ENCODE results near the gene TSPAN15.

TSPAN15 gene

DNA sequence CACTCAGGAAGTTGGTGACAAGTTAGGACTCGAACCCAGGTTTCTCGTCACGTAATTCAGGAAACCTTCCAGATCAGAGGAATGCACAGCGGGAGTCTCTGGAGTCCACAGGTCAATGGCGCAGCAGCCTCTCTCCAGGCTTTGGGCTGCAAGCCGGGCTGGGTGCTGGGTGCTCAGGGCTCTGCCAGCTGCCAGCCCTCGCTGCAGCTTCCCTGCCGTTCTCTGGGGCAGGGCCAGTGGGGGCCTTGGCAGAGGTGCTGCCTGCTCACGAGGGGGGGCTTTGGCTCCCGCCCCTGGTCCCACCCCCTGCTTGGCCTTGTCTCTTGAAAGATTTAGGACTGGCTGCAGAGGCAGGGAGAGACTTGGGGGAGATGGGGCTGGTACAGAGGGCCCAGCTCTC is 34.6 kb upstream of the TSPAN15 start, which contains the start of gene TACR2:
TSS of gene TACR2 (minus strand) at position 224 of the 400 bp plus-strand sequence. CDS start 595 bp downstream, outside the sequence.
- FAIRE-seq (no peak), DNase-seq (ENCODE audit: insufficient read length, low spot score) (no peak)

DNA sequence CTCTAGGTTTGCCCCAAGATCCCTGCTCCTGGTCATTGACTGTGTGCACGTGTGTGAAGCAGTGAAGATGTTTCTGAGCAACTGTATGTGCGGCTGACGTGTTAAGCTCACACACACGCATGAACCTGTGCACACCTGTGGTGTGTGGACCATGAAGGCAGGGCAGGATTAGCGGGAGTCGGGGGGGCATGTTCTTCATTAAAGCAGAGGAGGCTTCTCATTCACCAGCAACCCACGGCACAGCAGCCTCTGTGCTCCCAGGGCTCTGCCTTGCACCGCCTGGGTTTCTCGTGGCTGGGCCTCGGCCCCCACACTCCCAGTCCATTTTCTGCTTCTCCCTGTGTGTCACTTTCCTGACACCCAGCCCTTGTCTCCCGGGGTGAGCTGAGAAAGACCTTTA is 33.7 kb upstream of the TSPAN15 start:
- no peak for FAIRE-seq

DNA sequence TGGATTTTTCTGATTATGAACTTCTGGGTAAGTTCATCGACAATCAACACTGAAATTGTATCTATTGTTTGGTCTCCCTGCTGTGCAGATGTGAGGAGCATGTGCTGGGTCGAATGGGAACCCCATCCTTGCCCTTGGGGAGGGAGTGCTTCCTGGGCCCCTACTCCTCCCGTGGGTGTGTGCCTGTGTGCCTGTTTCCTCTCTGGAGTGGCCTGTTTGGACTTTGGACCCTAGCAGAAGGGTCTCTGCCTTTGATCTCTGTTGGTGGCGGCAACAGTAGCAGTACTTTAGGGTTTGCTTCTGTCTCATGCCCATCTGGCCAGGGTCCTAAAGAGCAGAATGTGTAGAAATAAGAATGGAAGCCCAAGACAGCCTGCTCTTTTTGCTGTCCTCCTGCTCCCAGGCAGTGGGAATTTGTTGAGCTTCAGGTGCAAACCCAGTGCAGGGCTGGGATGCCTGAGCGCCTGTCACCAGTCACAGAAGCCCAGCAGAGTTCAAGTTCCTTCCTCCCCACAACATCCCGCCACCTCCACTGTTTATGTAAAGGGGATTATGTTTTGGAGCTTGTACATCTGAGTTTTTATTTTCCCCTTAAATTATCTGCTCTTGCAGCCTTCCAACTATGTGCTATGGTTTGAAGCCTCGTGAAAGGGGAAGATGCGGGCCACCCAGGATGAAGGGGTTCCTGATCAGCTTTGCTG is 33.1 kb upstream of the TSPAN15 start:
- DNase-seq (ENCODE audit: insufficient read length, low spot score) (no peak), FAIRE-seq (no peak)

More for the DNA sequence above, 33.7 kb upstream of the TSPAN15 start:
- DNase-seq (ENCODE audit: insufficient read length, low spot score), result no peak

DNA sequence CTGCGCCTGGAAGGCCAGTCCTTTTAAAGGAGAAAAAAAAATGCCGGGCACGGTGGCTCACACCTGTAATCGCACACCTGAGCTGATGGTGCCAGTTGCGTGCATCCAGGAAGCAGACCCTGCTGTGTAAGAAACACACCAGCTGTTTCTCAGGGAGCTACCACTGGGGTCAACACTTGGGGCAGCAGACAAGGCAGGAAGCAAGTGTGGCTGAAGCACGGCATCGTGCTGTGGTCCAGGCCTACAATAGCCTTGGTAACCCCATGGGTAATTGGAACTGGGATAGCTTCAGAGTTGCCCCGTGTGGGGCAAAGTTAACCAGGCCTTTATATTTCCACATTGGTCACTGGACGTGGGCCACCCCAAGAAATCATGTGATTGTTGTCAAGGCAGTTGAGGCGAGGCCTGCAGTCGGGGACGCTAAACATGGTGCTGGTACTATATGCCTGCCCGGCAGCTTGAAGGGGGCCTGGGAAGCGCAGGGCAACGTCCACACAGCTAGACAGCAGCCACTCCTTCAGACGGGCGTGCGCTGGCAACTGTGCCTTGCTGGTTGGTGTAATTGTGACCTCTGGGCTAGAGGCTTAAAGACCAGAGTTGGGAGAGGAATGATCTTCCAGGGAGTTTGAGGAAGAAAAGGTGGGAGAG is 32.0 kb upstream of the TSPAN15 start:
- no peak for FAIRE-seq

DNA sequence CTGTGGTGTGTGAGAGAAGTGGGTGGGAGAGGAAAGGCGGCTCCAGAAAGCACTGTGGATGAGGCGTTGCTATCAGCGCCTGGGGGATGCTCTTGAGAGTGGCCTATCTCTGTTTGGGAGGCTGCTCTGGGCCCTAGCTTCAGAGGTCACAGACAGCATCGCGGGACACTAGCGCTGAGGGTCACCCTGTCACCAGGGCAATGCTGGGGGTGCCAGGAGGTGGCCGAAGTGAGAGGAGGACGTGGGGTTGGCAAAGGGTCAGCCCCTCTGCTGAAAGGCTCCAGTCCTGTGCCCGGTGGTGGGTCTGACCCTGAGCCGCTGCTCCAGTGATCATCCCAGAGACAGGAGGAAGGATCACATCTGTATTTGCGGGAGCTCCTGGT is 31.5 kb upstream of the TSPAN15 start:
- FAIRE-seq (no peak), DNase-seq (ENCODE audit: insufficient read length, low spot score) (no peak)

More for the DNA sequence above, 32.0 kb upstream of the TSPAN15 start:
- no peak for DNase-seq (ENCODE audit: insufficient read length, low spot score)

DNA sequence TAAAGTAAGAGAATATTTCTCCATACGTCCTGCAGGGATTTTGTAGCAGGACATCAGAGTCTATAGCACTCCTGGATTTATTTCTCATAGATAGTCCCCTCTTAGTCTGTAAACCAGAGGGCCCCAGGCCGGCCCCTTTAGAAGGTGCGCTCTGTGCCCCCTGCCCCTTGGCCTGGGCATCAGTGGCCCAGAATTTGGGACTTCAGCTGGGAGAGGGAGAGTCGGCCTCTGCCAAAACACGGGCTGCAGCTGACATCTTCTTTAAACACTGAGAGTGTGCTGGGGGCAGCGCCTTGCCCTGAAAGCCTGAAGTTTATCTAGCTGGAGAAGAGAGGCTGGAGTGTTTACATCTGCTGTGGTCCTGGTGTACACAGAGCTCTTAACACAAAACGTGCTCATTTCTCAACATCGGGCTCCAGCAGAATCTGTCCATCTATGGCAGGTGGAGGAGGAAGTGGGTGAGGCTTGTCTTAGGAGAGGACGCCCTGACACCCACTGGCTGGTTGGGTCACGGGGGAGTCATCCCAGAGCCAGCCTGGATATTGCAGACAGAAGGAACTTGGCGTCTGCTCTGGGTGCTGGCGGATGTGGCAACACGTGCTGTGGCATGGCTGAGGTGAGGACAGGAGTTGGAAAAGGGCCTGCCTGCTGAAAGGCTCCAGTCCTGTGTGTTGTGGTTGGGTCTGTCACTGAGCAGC is 29.5 kb upstream of the TSPAN15 start:
- DNase-seq (ENCODE audit: insufficient read length, low spot score) (no peak), FAIRE-seq (no peak)

DNA sequence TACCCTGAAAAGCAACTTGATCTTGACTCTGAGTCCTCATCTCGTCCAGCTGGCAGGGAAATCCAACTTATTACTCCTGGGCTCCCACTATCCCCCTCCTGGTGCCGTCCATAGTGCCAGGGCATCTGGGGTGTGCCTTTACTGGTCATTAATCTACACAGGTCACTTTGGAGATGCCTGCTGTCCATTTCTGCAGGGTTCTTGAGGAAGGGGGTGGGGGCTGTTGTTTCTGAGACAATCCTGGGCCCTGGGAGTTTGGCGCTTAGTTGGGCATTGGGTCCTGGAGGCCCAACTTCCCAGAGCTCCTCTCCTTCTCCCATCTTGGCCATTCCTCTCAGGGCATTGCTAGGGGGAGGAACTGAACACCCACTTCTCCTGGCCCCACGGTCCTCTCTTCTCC is 28.6 kb upstream of the TSPAN15 start:
- DNase-seq (ENCODE audit: insufficient read length, low spot score) (no peak), FAIRE-seq (no peak)

DNA sequence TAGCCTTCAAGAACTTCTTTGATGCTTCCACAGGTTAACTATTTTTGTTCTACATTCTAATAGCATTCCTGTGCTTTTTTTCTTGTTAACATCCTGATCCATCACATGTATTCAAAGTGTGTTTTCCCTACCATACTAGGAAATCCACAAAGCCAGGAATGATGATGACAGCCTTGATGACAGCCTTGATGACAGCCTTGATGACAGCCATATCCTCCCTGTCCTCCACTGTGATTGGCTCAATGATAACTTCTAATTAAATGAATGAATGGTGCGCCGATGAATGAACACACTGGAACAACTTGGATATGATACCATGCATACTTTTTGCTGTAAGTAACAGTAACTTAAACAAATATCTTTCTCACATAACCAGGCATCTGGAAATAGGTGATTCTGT is 26.2 kb upstream of the TSPAN15 start:
- FAIRE-seq (no peak), DNase-seq (ENCODE audit: insufficient read length, low spot score) (no peak)

DNA sequence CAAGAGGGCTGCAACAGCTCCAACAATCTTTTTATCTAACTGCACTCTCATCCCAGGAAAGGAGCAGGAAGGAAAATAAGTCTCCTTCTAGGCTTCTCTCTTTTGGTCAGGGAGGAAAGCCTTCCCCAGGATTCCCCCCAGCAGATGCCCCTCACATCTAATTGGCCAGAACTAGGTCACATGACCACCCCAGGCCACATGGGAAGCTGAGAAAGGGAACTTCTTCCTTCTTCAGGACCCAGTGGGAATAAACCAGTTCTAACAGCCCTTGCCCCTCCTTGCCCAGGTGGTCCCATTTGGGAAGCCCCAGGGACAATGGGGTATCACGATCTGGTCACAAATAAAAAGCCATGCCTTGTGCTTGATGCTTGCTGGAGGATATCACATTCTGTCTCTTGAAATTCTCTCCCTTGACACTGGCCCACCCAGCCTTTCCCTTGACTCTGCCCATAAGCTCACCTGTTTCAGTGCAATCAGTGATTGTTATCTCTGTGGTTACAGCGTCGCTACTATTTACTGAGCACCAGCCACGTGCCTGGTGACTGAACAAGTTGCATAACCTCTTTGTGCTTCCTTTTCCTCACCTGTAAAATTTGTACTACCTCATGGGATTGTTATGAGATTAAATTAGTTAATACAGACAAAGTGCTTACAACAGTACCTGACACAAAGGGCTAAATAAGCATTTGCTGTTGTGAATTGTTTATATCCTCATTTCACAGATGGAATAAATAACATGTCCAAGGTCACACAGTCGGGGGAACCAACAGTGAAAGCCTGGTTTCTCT is 25.6 kb upstream of the TSPAN15 start:
- no peak for DNase-seq (ENCODE audit: insufficient read length, low spot score)
- FAIRE-seq, result no peak

DNA sequence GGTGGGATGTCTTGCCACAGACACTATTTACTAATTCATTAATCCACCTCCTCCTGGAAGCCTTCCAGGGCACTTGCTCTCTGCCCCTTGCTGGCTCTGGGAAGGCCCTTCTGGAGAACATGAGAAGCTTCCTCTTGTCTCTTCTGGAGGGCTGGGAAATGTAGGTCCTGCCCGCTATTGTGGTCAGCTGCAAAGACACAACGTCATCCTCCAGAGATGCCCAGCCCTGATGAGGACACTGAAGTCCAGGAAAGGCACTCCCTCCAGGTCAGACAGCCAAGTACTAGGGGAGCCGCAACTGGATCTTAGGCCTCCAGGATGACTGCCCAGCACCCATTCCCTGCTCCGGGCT is 24.9 kb upstream of the TSPAN15 start:
- FAIRE-seq (no peak), DNase-seq (ENCODE audit: insufficient read length, low spot score) (no peak)

DNA sequence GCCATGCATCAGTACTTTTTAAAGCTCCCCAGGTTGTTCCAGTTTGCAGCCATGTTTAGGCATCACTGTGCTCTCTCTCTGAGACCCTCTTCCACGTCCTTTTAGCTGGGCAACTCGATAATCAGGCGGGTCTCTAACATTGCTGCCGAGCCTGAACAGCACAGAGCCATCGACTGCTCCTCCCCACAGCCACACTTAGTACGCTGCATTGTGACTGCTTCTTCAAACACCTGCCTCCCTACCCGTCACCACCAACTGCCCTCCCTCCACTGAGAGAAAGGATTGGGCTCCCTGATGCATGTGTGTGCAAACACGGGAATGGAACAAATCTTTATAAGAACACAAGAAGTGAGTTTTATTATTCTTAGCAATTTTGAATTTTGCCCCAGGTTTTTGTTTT is 23.1 kb upstream of the TSPAN15 start:
- DNase-seq (ENCODE audit: insufficient read length, low spot score) (no peak), FAIRE-seq (no peak)

DNA sequence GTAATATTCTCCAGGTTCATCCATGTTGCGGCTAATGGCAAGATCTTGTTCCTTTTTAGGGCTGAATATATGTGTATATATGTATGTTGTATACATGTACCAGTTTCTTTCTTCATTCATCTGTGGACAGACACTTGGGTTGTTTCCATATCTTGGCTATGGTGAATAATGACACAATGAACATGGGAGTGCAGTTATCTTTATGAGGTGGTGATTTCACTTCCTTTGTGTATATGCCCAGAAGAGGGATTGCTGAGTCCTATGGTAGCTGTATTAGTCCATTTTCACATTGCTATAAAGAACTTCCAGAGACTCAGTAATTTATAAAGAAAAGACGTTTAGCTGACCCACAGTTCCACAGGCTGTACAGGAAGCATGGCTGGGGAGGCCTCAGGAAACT is 17.1 kb upstream of the TSPAN15 start:
- FAIRE-seq, result no peak
- DNase-seq (ENCODE audit: insufficient read length, low spot score), result no peak

DNA sequence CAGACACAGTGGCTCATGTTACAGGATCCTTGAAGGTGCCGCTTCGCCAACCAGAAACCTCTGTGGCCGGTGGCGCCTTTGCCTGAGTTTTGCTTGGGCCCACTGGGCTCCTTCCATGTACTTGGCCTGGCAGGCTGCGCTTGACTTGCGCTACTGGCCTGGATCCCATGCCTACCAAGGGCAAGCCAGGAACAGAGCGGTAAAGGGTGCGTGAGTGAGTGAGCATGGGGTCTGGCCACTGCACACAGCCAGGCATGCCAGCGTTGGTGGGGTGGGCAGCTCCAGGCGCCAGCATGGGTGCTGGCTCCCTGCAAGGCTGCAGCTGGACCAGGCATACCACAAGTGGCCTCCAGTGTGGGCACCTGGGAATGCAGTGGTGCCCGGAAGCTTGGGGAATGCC is 16.3 kb upstream of the TSPAN15 start:
- DNase-seq (ENCODE audit: insufficient read length, low spot score), result no peak
- no peak for FAIRE-seq

DNA sequence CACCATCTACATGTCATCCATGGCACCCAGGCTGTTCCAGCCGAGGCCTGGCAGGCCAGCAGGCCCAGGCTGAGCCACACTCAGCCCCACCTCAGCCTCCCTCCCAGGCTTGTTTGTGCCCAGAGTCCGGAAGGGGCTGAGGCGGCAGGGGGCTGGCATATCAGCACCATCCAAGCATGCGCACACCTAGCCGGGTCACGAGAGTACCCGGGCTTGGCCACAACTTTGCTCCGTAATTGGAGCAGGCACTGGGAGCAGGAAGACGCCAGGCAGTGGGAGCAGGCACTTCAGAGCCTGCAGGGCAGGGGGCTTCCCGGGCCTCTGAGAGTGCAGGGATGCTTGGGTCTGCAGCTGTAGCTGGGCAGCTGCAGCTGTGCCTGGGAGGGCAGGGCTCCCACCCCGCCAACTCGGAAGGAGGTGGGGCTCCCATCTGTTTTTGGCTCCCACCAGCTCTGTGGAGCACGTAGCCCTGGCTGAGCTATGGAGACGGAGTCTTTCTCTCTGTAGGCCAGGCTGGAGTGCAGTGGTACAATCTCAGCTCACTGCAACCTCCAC is 15.2 kb upstream of the TSPAN15 start:
- FAIRE-seq (no peak), DNase-seq (ENCODE audit: insufficient read length, low spot score) (no peak)

DNA sequence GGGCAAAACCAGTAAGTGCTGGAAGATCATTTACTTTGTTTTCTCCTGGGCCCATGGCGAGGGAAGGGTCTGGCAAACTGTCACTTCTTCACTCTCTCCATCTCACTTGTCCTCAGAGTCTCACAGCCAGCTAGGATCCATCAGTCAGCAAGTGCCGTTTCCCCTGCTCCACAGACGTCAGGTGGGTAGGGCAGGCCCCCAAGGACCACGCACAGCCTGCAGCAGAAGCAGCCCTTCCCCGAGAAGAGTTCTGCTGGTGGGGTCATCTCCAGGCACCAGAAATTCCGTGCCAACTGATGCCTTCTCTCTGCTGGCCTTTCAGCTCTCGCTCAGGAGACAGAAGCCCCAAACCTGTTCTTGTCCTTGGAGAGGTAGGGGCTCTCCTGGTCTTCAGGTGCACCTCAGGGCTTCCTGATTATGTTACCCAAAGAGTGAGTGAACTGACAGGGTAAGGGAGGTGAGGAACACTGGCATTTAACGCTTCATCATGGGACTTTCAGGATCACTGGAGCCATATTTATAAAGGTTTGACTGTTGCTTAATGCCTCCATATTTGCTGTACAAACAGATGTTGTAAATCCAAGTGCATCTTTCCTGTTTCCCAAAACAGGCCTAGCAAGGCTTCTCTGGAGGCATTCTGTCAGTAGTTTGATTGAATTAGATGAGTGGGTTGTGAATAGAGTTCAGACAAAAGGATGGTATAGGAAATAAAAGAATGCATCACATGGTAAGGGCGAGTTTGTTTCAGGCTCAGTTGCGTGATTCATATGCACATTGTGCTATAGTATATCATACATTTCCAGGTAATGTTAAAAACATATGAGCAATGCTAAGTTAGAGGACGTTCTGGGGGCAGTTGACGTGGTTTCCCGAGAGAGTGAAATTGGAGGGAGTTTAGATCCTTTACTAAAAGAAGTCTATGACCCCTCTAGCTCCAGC is 13.7 kb upstream of the TSPAN15 start:
- FAIRE-seq (peak; percentile 4), DNase-seq (ENCODE audit: insufficient read length, low spot score) (no peak)

DNA sequence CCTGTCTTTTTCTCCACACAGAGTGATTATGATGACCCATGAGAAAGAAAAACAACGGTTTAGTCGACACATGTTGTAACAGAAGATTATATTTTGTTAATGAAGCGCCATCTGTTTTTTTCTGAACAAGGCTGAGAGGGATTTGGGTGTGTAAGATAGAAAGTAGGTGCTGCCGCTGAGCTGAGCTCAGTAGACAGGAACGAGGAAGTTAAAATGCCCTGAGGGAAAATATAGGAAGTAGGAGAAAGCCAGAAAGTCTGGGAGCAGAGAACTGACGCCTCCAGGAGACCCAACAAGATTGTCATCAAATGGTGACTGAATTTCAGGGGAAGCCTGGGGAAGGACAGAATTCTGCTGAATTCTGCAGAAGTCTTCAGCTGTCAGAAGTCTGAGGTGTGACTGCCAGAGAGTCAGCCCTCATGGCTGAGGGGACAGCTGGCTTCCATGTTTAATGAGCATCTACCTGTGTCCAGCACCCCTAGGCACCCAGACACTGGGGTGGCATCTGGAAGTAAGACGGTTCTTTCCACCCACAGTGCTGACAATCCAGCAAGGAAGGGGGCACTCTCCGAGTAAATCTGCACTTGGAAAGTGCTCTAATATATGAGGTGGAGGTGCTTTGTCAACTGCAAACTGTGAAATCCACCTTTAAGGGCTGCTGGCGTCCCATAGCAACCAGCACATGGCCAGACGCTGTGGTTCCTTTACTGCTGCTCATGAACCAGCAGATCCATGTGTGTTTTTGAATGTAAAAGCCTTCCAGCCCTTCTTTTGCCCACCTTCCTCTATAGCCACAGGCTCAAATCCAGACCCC is 12.5 kb upstream of the TSPAN15 start:
- peak; percentile 65 for DNase-seq (ENCODE audit: insufficient read length, low spot score)
- FAIRE-seq, result peak; percentile 46

DNA sequence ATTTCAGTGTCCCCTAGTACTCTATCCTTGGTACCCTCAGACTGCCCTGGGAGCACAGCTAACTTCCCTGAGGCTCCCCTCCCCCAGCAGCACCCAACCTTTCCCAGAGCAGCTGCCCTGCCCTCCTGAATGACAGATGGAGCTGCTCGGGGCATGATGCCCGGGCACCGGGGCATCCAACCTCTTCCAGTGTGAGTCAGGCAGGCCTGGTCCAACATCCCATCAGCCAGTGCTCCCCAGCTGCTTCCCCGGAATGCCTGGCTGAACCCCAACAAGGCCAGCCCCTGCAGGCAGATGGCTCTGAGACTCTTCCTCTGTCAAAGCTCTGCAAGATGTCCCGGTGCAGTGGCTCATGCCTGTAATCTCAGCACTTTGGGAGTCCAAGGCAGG is 11.9 kb upstream of the TSPAN15 start:
- FAIRE-seq (peak; percentile 9), DNase-seq (ENCODE audit: insufficient read length, low spot score) (peak; percentile 44)

DNA sequence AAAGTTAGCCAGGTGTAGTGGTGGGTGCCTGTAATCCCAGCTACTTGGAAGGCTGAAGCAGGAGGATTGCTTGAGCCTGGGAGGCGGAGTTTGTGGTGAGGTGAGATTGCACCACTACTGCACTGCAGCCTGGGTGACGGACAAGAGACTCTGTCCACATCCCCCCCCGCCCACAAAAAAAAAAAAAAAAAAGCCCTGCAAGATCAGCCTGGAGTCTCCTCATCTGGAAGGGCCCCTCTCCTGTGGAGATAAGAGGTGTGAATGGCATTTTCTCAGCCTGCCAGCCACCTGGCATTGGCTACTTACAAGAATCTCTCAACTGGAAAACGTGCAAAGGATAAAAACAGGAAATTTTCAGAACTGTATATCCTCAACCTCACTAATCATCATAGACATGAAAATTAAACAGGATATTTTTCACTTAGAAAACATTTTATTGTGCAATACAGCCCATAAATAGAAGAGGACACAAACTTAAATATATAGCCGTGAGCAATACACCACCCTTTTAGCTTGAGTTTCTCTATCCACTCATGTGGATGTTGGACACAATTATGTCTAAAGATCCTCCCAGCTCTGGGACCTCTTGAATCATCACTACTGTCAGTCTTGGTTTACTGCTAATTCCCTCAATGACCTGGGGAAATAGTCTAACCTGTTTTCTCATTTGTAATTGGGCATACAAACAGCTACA is 11.3 kb upstream of the TSPAN15 start:
- DNase-seq (ENCODE audit: insufficient read length, low spot score) (peak; percentile 45), FAIRE-seq (no peak)
